OCI-LY3 (cell line): Measurements from ENCODE around the gene RHOBTB3.

Experiments
- H2AFZ ChIP-seq: fragments of 200-600, 300-600 bp; shearing (Covaris generic); 2 replicates; pipeline ENCODE4 v1.6.0; 2014; ENCODE audit warnings: antibody characterized with exemption, low read depth, low read length
- H3K27ac ChIP-seq: fragments of 200-600, 300-600 bp; sonication (generic); 2 replicates; pipeline ENCODE4 v1.5.1; 2014; ENCODE audit warnings: mild to moderate bottlenecking, low read length, moderate library complexity, mixed read lengths
- H3K27me3 ChIP-seq: fragments of 200-600, 300-600 bp; sonication (generic); 2 replicates; pipeline ENCODE4 v1.6.1; 2014; ENCODE audit warnings: low read depth, low read length, mixed read lengths
- H3K36me3 ChIP-seq: fragments of 200-600, 300-600 bp; sonication (generic); replicated peaks from 2 replicates; pipeline ENCODE3; 2014; ENCODE audit warnings: low read depth, low read length, mixed read lengths
- H3K4me1 ChIP-seq: fragments of 300-600, 200-600 bp; sonication (generic); 2 replicates; pipeline ENCODE4 v1.6.1; 2014; ENCODE audit warnings: low read length, mixed read lengths
- H3K4me2 ChIP-seq: fragments of 200-600, 300-600 bp; sonication (generic); 2 replicates; pipeline ENCODE4 v1.6.1; 2014; ENCODE audit warnings: low read length, mixed read lengths
- H3K4me3 ChIP-seq: fragments of 300-600, 200-600 bp; sonication (generic); 2 replicates; pipeline ENCODE4 v1.5.1; 2014; ENCODE audit warnings: antibody characterized with exemption, mild to moderate bottlenecking, low read length, moderate library complexity
- H3K79me2 ChIP-seq: fragments of 300-600, 200-600 bp; shearing (Covaris generic); 2 replicates; pipeline ENCODE4 v1.6.1; 2014; ENCODE audit warnings: mild to moderate bottlenecking, low read length, mixed read lengths
- H3K9ac ChIP-seq: fragments of 300-600, 200-600 bp; shearing (Covaris generic); 2 replicates; pipeline ENCODE4 v1.6.0; 2014; ENCODE audit warnings: mild to moderate bottlenecking, low read length, moderate library complexity
- H3K9me3 ChIP-seq: fragments of 200-600, 300-600 bp; shearing (Covaris generic); 2 replicates; pipeline ENCODE4 v1.6.1; 2014; ENCODE audit warnings: low read length, mixed read lengths; ENCODE audit not compliant: insufficient read depth
- H4K20me1 ChIP-seq: fragments of 200-600, 300-600 bp; sonication (generic); 2 replicates; pipeline ENCODE4 v1.6.1; 2016; ENCODE audit warnings: low read length, mixed read lengths; ENCODE audit not compliant: insufficient read depth
- CTCF ChIP-seq: fragments of 200-600, 300-600 bp; sonication (generic); IDR thresholded peaks from 2 replicates; pipeline ENCODE4 v1.5.1; 2014; ENCODE audit warnings: antibody characterized with exemption, low read length, low read depth
- EZH2phosphoT487 ChIP-seq: fragments of 200-600 bp; shearing (Covaris generic); IDR thresholded peaks from 2 replicates; pipeline ENCODE4 v1.6.1; 2018; ENCODE audit warnings: antibody characterized with exemption, mixed run types, low read depth

The RHOBTB3 gene

GRCh38 chr5:95780597-95780996 is 49.5 kb downstream of the RHOBTB3 start:
- Histone ChIP-seq H3K4me1 (peaks cover 11% of the 10 kb centered on the region), H3K27me3 (no peaks in the 10 kb centered on the region), H3K9ac (no peak overlapping the region), H3K4me2 (no peak overlapping the region), H3K27ac (no peak overlapping the region), H3K36me3 (no peaks in the 10 kb centered on the region), H3K9me3 (no peaks in the 10 kb centered on the region), H4K20me1 (no peaks in the 10 kb centered on the region), H3K79me2 (no peaks in the 10 kb centered on the region), H3K4me3 (no peak overlapping the region), H2AFZ (no peak overlapping the region)
- TF ChIP-seq EZH2phosphoT487 (no peak), CTCF (no peak)

GRCh38 chr5:95781101-95781583 is 50.0 kb downstream of the RHOBTB3 start:
- Histone ChIP-seq H3K9me3 (no peaks in the 10 kb centered on the region), H3K4me2 (peak overlapping the region; percentile 52), H3K4me1 (peaks cover 17% of the 10 kb centered on the region), H4K20me1 (no peaks in the 10 kb centered on the region), H2AFZ (peak overlapping the region; percentile 62), H3K9ac (no peak overlapping the region), H3K36me3 (no peaks in the 10 kb centered on the region), H3K27ac (no peak overlapping the region), H3K27me3 (no peaks in the 10 kb centered on the region), H3K79me2 (no peaks in the 10 kb centered on the region), H3K4me3 (peak overlapping the region; percentile 31)
- TF ChIP-seq EZH2phosphoT487 (no peak), CTCF (peak; percentile 89)

- Histone ChIP-seq H2AFZ (no peak overlapping the region), H3K27ac (no peak overlapping the region), H3K4me3 (no peak overlapping the region), H3K4me1 (peaks cover 22% of the 10 kb centered on the region), H3K4me2 (no peak overlapping the region), H3K36me3 (no peaks in the 10 kb centered on the region), H3K79me2 (no peaks in the 10 kb centered on the region), H3K9ac (no peak overlapping the region), H4K20me1 (no peaks in the 10 kb centered on the region), H3K9me3 (no peaks in the 10 kb centered on the region), H3K27me3 (no peaks in the 10 kb centered on the region)
- TF ChIP-seq EZH2phosphoT487 (no peak), CTCF (no peak)
Observed at GRCh38 chr5:95782181-95782580, 51.0 kb downstream of the RHOBTB3 start.

- Histone ChIP-seq H3K36me3 (no peaks in the 10 kb centered on the region), H3K4me2 (no peak overlapping the region), H3K27ac (no peak overlapping the region)
Observed at GRCh38 chr5:95783661-95784060, 52.5 kb downstream of the RHOBTB3 start.

More at GRCh38 chr5:95783661-95784060, 52.5 kb downstream of the RHOBTB3 start:
- peaks cover 22% of the 10 kb centered on the region for H3K4me1 ChIP-seq
- H3K9me3 ChIP-seq, result no peaks in the 10 kb centered on the region
- H3K79me2 ChIP-seq, result no peaks in the 10 kb centered on the region
- no peaks in the 10 kb centered on the region for H4K20me1 ChIP-seq
- TF ChIP-seq CTCF, result no peak
- no peak overlapping the region for H3K9ac ChIP-seq
- no peak overlapping the region for H2AFZ ChIP-seq
- H3K4me3 ChIP-seq, result no peak overlapping the region
- H3K27me3 ChIP-seq, result no peaks in the 10 kb centered on the region
